HCT116 (cell line): ENCODE measurements around the gene UPF2. TPM values are rescaled to one million over a fixed set of nuclear protein-coding genes. Genes with fewer than 3 reads are reported as not detected.

Experiments
- ATAC-seq: fragments of 200-7000 bp; cut with Tn5 transposase; 2 replicates; pipeline ENCODE4 v1.9.1; 2020; ENCODE audit warnings: mild to moderate bottlenecking, moderate library complexity
- BruUV-seq: library from RNA; stranded (reverse); fragments of 400-500 nt; replicated peaks from 2 replicates; lab custom pipeline; 2021; lab: Mats Ljungman, UMichigan
- CTCF ChIA-PET: fragments of 300-600 bp; sonication (Branson Sonifier 250); formaldehyde crosslinking; loops from one replicate; lab custom pipeline; 2021; ENCODE audit warnings: antibody characterized with exemption; lab: Charles Lee
- POLR2A ChIA-PET: fragments of 300-600, 350-600 bp; sonication (Branson Sonifier 250); formaldehyde crosslinking; loops from one replicate; lab custom pipeline; 2021; ENCODE audit warnings: antibody characterized with exemption; lab: Charles Lee
- RAD21 ChIA-PET, 2 experiments: fragments of 300-600 bp; sonication (Branson Sonifier 250); formaldehyde crosslinking; loops; one replicate each; lab custom pipeline; 2023; ENCODE audit warnings: low total read pairs in 2 of 2; ENCODE audit not compliant: uncharacterized antibody in 2 of 2, unreplicated experiment in 2 of 2, low non-redundant PET in 1 of 2; lab: Charles Lee
- DNase-seq: peaks from one replicate; pipeline ENCODE4 v3.0.0-alpha.2; 2010; ENCODE audit warnings: low read depth, low spot score
- H2AFZ ChIP-seq: fragments of 200-600 bp; shearing (Covaris generic), sonication (generic); 2 replicates; pipeline ENCODE4 v1.6.1; 2017; ENCODE audit warnings: low read depth, mixed run types, mixed read lengths, antibody characterized with exemption, low read length; ENCODE audit not compliant: poor library complexity, severe bottlenecking
- H3K27ac ChIP-seq: 2 replicates; pipeline ENCODE4 v1.5.1; 2012; ENCODE audit warnings: low read depth, low read length
- H3K27me3 ChIP-seq: fragments of 200-600 bp; sonication (generic); 2 replicates; pipeline ENCODE4 v1.6.1; 2016; ENCODE audit warnings: mixed run types, low read length, mixed read lengths; ENCODE audit not compliant: insufficient read depth
- H3K36me3 ChIP-seq, 2 experiments: fragments of 200-500 bp in 1 of 2; fragments of 200-600 bp in 1 of 2; sonication (Bioruptor generic) in 1 of 2; sonication (generic) in 1 of 2; 2 replicates each; pipeline versions ENCODE4 v1.5.1 to v1.6.1; 2014 to 2016; ENCODE audit warnings: low read length in 2 of 2, inconsistent platforms in 1 of 2, mixed read lengths in 1 of 2, mixed run types in 1 of 2; ENCODE audit not compliant: insufficient read depth in 2 of 2, control insufficient read depth in 1 of 2
- H3K4me1 ChIP-seq, 2 experiments: fragments of 200-600 bp in 1 of 2; sonication (generic) in 1 of 2; 2 replicates each; pipeline versions ENCODE4 v1.5.1 to v1.6.1; 2012 to 2017; ENCODE audit warnings: low read length in 2 of 2, inconsistent platforms in 1 of 2, mild to moderate bottlenecking in 1 of 2, mixed read lengths in 1 of 2, mixed run types in 1 of 2, moderate library complexity in 1 of 2; ENCODE audit not compliant: insufficient read depth in 2 of 2, control insufficient read depth in 1 of 2
- H3K4me2 ChIP-seq: fragments of 200-600 bp; sonication (generic); 2 replicates; pipeline ENCODE4 v1.6.1; 2017; ENCODE audit warnings: mixed run types, low read length, mixed read lengths
- H3K4me3 ChIP-seq, 2 experiments: fragments of 200-600 bp in 1 of 2; sonication (generic) in 1 of 2; replicated peaks in 1 of 2; 2 replicates each; pipeline ENCODE4 v1.5.1; 2011 to 2016; ENCODE audit warnings: low read length in 2 of 2, control low read depth in 1 of 2, low read depth in 1 of 2, mild to moderate bottlenecking in 1 of 2, mixed read lengths in 1 of 2, mixed run types in 1 of 2
- H3K79me2 ChIP-seq: fragments of 200-600 bp; sonication (generic); 2 replicates; pipeline ENCODE4 v1.6.1; 2017; ENCODE audit warnings: mild to moderate bottlenecking, mixed run types, low read length, moderate library complexity, mixed read lengths; ENCODE audit not compliant: insufficient read depth
- H3K9ac ChIP-seq: fragments of 200-600 bp; sonication (generic); 2 replicates; pipeline ENCODE4 v1.6.1; 2016; ENCODE audit warnings: low read length, mixed read lengths
- H3K9me2 ChIP-seq: fragments of 200-600 bp; sonication (generic), shearing (Covaris generic); 2 replicates; pipeline ENCODE4 v1.6.1; 2017; ENCODE audit warnings: mixed run types, mild to moderate bottlenecking, moderate library complexity; ENCODE audit not compliant: insufficient read depth
- H3K9me3 ChIP-seq, 2 experiments: fragments of 200-500 bp in 1 of 2; fragments of 200-600 bp in 1 of 2; sonication (Bioruptor generic) in 1 of 2; sonication (generic) in 1 of 2; 2 replicates each; pipeline ENCODE4 v1.6.1; 2014 to 2017; ENCODE audit warnings: low read length in 2 of 2, mixed read lengths in 2 of 2, inconsistent platforms in 1 of 2, low read depth in 1 of 2, mild to moderate bottlenecking in 1 of 2, mixed run types in 1 of 2, moderate library complexity in 1 of 2; ENCODE audit not compliant: control insufficient read depth in 1 of 2, insufficient read depth in 1 of 2
- H4K20me1 ChIP-seq: fragments of 200-600 bp; sonication (generic), shearing (Covaris generic); 2 replicates; pipeline ENCODE4 v1.6.1; 2017; ENCODE audit warnings: mixed run types, mild to moderate bottlenecking, moderate library complexity; ENCODE audit not compliant: insufficient read depth
- CEBPB ChIP-seq: IDR thresholded peaks from 2 replicates; pipeline ENCODE4 v1.6.1; 2012; ENCODE audit warnings: low read depth
- EZH2phosphoT487 ChIP-seq: fragments of 200-600 bp; IDR thresholded peaks from 2 replicates; pipeline ENCODE4 v1.6.1; 2018; ENCODE audit warnings: antibody characterized with exemption, borderline replicate concordance
- FOSL1 ChIP-seq: IDR thresholded peaks from 2 replicates; pipeline ENCODE4 v1.6.1; 2012; ENCODE audit warnings: low read depth
- SIN3A ChIP-seq: IDR thresholded peaks from 2 replicates; pipeline ENCODE4 v1.6.1; 2012; ENCODE audit warnings: low read depth
- TCF7L2 ChIP-seq: IDR thresholded peaks from 2 replicates; pipeline ENCODE4 v1.7.0; 2011; ENCODE audit warnings: borderline replicate concordance, inconsistent platforms; ENCODE audit not compliant: insufficient read depth, insufficient read length; ENCODE audit errors: extremely low read depth
- YY1 ChIP-seq: IDR thresholded peaks from 2 replicates; pipeline ENCODE4 v1.6.1; 2011; ENCODE audit warnings: low read length, low read depth, moderate library complexity, mild to moderate bottlenecking; ENCODE audit not compliant: insufficient replicate concordance; ENCODE audit errors: extremely low read depth
- intact Hi-C: fragments of 100-400 bp; cut with micrococcal nuclease; formaldehyde crosslinking; loops from 2 replicates; pipeline ENCODE4 v1.10.0; 2022
- total RNA-seq: library from RNA; stranded (reverse); gene quantifications from one replicate; pipeline ENCODE4 v1.2.1, GENCODE V29; 2021; ENCODE audit not compliant: unreplicated experiment
- TF ChIP-seq, protein P1 (sequence below): IDR thresholded peaks from 2 replicates; pipeline ENCODE4 v1.6.1; 2012
- TF ChIP-seq, protein P2 (sequence below): IDR thresholded peaks from 2 replicates; pipeline ENCODE4 v1.6.1; 2012
- TF ChIP-seq, protein P3 (sequence below), 3 experiments: fragments of 200-600 bp in 1 of 3; sonication (generic) in 1 of 3; IDR thresholded peaks in 2 of 3; conservative IDR thresholded peaks in 1 of 3; 2 replicates each; pipeline ENCODE4 v1.5.1; 2012 to 2017; ENCODE audit warnings: low read depth in 2 of 3, low read length in 2 of 3, antibody characterized with exemption in 1 of 3, borderline replicate concordance in 1 of 3, control low read depth in 1 of 3, mild to moderate bottlenecking in 1 of 3, mixed read lengths in 1 of 3, mixed run types in 1 of 3, moderate library complexity in 1 of 3; ENCODE audit not compliant: insufficient read depth in 1 of 3
- TF ChIP-seq, protein P4 (sequence below): IDR thresholded peaks from 2 replicates; pipeline ENCODE4 v1.6.1; 2012; ENCODE audit warnings: low read depth

UPF2 gene
- total RNA-seq, 1 experiment from 2014 or later, result 27.3 TPM

DNA sequence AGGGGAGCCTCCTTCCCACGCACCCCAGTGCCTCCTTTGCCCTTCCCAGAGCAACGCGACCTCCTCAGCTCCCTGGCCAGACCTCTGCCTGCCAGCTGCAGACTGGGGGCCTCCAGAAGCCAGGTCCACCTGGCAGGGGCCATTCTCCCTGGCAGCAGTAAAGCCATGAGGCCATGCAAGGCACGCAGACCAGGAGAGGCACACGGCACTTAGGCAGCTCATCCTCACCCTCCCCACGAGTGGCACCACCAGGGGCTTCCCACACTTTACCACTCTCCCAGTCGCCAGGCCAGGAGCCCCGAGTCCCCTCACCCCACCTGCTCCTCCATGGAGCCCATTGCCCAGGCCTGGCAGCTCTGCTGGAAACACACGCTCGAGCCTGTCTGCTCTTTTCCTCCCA is 134.1 kb downstream of the UPF2 start:
- Histone ChIP-seq H3K79me2 (no peaks in the 10 kb centered on the region), H2AFZ (no peak overlapping the region), H3K4me1 (peaks cover 0 to 7% of the 10 kb centered on the region in 2 experiments; a peak in 1 of 4 replicates), H3K4me3 (no peak overlapping the region), H3K9ac (no peak overlapping the region), H3K27ac (no peak overlapping the region; the same call in 1 of the 2 replicates), H3K9me3 (no peaks in the 10 kb centered on the region), H3K36me3 (no peaks in the 10 kb centered on the region), H3K4me2 (no peak overlapping the region), H4K20me1 (no peaks in the 10 kb centered on the region), H3K9me2 (no peaks in the 10 kb centered on the region), H3K27me3 (no peaks in the 10 kb centered on the region)
- ChIA-PET POLR2A (interaction anchor here (0.6 to 0.8 kb wide), 2 partner anchors 34 to 219 kb away, joined by 3 to 4 read pairs; no protein-coding TSS in a partner anchor), RAD21 (no interaction called here), CTCF (no interaction called here)
- no peak for DNase-seq
- TF ChIP-seq, protein P1, sequence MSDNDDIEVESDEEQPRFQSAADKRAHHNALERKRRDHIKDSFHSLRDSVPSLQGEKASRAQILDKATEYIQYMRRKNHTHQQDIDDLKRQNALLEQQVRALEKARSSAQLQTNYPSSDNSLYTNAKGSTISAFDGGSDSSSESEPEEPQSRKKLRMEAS, result no peak
- TF ChIP-seq, protein P2, sequence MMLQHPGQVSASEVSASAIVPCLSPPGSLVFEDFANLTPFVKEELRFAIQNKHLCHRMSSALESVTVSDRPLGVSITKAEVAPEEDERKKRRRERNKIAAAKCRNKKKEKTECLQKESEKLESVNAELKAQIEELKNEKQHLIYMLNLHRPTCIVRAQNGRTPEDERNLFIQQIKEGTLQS, result no peak
- TF ChIP-seq SIN3A (no peak), CEBPB (no peak), YY1 (no peak), TCF7L2 (no peak), FOSL1 (no peak), EZH2phosphoT487 (no peak)
- TF ChIP-seq, protein P3, sequence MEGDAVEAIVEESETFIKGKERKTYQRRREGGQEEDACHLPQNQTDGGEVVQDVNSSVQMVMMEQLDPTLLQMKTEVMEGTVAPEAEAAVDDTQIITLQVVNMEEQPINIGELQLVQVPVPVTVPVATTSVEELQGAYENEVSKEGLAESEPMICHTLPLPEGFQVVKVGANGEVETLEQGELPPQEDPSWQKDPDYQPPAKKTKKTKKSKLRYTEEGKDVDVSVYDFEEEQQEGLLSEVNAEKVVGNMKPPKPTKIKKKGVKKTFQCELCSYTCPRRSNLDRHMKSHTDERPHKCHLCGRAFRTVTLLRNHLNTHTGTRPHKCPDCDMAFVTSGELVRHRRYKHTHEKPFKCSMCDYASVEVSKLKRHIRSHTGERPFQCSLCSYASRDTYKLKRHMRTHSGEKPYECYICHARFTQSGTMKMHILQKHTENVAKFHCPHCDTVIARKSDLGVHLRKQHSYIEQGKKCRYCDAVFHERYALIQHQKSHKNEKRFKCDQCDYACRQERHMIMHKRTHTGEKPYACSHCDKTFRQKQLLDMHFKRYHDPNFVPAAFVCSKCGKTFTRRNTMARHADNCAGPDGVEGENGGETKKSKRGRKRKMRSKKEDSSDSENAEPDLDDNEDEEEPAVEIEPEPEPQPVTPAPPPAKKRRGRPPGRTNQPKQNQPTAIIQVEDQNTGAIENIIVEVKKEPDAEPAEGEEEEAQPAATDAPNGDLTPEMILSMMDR (IDR thresholded peaks at IDR 0.05 in 2 of 3, conservative IDR thresholded peaks at IDR 0.05 in 1 of 3; ENCODE audit: borderline replicate concordance in 1 of 3, insufficient read depth in 1 of 3, low read depth in 2 of 3, low read length in 2 of 3), result no peak
- TF ChIP-seq, protein P4, sequence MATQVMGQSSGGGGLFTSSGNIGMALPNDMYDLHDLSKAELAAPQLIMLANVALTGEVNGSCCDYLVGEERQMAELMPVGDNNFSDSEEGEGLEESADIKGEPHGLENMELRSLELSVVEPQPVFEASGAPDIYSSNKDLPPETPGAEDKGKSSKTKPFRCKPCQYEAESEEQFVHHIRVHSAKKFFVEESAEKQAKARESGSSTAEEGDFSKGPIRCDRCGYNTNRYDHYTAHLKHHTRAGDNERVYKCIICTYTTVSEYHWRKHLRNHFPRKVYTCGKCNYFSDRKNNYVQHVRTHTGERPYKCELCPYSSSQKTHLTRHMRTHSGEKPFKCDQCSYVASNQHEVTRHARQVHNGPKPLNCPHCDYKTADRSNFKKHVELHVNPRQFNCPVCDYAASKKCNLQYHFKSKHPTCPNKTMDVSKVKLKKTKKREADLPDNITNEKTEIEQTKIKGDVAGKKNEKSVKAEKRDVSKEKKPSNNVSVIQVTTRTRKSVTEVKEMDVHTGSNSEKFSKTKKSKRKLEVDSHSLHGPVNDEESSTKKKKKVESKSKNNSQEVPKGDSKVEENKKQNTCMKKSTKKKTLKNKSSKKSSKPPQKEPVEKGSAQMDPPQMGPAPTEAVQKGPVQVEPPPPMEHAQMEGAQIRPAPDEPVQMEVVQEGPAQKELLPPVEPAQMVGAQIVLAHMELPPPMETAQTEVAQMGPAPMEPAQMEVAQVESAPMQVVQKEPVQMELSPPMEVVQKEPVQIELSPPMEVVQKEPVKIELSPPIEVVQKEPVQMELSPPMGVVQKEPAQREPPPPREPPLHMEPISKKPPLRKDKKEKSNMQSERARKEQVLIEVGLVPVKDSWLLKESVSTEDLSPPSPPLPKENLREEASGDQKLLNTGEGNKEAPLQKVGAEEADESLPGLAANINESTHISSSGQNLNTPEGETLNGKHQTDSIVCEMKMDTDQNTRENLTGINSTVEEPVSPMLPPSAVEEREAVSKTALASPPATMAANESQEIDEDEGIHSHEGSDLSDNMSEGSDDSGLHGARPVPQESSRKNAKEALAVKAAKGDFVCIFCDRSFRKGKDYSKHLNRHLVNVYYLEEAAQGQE, result no peak
- BruUV-seq, result no TSS peak
- intact Hi-C loops, result no loop called here
- no peak for ATAC-seq
